Osteoblast (primary cell): ENCODE measurements around the gene ALG1. TPM values are rescaled to one million over a fixed set of nuclear protein-coding genes. Genes with fewer than 3 reads are reported as not detected.

Experiments used
- DNase-seq: peaks from one replicate; pipeline ENCODE4 v3.0.0; 2011; ENCODE audit warnings: low spot score, mixed read lengths; ENCODE audit not compliant: insufficient read length; ENCODE audit errors: missing footprints
- H2AFZ ChIP-seq: 2 replicates; pipeline ENCODE4 v1.6.0; 2011; ENCODE audit warnings: mild to moderate bottlenecking, low read length
- H3K27ac ChIP-seq: 2 replicates; pipeline ENCODE4 v1.5.1; 2011; ENCODE audit warnings: mild to moderate bottlenecking, low read depth, low read length, moderate library complexity
- H3K27me3 ChIP-seq: 2 replicates; pipeline ENCODE4 v1.6.0; 2012; ENCODE audit warnings: mild to moderate bottlenecking, control low read depth, inconsistent platforms, low read length, moderate library complexity; ENCODE audit not compliant: insufficient read depth
- H3K36me3 ChIP-seq: 2 replicates; pipeline ENCODE4 v1.5.1; 2011; ENCODE audit warnings: mild to moderate bottlenecking, low read length, control low read depth, moderate library complexity; ENCODE audit not compliant: insufficient read depth
- H3K4me1 ChIP-seq: 2 replicates; pipeline ENCODE4 v1.5.1; 2011; ENCODE audit warnings: mild to moderate bottlenecking, low read length, control low read depth, moderate library complexity; ENCODE audit not compliant: insufficient read depth
- H3K4me2 ChIP-seq: 2 replicates; pipeline ENCODE4 v1.6.0; 2011; ENCODE audit warnings: mild to moderate bottlenecking, low read length; ENCODE audit not compliant: insufficient read depth
- H3K4me3 ChIP-seq: fragments of 200-600 bp; sonication (generic); 3 replicates; pipeline ENCODE4 v1.5.1; 2012; ENCODE audit warnings: mild to moderate bottlenecking, low read length, inconsistent platforms; ENCODE audit not compliant: insufficient read depth
- H3K79me2 ChIP-seq: 2 replicates; pipeline ENCODE4 v1.6.0; 2012; ENCODE audit warnings: mild to moderate bottlenecking, low read length, control low read depth, inconsistent platforms; ENCODE audit not compliant: insufficient read depth
- H3K9me3 ChIP-seq: 2 replicates; pipeline ENCODE4 v1.5.1; 2011; ENCODE audit warnings: low read depth, low read length, control low read depth
- H4K20me1 ChIP-seq: 2 replicates; pipeline ENCODE4 v1.6.0; 2012; ENCODE audit warnings: mild to moderate bottlenecking, low read length, control low read depth; ENCODE audit not compliant: insufficient read depth
- total RNA-seq: library from RNA; depleted of rRNA; stranded (reverse); fragments of >200 nt; gene quantifications from 2 replicates; pipeline ENCODE4 v1.2.3, GENCODE V29; 2012
- TF ChIP-seq, protein P1 (sequence below): IDR thresholded peaks from 2 replicates; pipeline ENCODE4 v1.5.1; 2011; ENCODE audit warnings: mild to moderate bottlenecking, low read depth, low read length, moderate library complexity; ENCODE audit errors: extremely low read depth

ALG1 gene
- total RNA-seq, 1 donor: 43.4 TPM

DNA sequence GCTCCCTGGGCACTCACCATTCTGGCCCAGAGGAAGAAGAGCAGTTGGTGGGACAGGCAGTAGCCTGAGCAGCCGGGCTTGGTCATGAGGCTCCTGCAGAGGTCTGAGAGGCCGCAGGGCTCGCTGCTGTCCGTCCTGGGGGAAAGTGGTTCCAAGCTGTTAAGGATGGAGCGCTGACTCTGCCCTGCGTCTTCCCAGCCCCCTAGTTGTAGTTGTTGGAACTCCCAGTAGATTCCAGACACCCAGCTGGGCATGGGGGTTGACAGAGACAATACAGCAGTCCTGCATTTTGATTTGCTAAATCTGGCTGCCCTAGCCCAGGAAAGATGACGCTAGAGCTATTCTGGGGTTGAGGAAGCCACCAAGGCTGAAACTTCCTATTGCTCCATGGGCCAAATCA lies 13.2 kb upstream of the ALG1 start:
- H3K27ac ChIP-seq: no peak overlapping the region
- DNase-seq: no peak
- H3K9me3 ChIP-seq: no peaks in the 10 kb centered on the region
- no peaks in the 10 kb centered on the region for H4K20me1 ChIP-seq
- H3K4me1 ChIP-seq: no peaks in the 10 kb centered on the region
- H3K36me3 ChIP-seq: no peaks in the 10 kb centered on the region
- peaks cover 16% of the 10 kb centered on the region for H3K27me3 ChIP-seq
- TF ChIP-seq, protein P1, sequence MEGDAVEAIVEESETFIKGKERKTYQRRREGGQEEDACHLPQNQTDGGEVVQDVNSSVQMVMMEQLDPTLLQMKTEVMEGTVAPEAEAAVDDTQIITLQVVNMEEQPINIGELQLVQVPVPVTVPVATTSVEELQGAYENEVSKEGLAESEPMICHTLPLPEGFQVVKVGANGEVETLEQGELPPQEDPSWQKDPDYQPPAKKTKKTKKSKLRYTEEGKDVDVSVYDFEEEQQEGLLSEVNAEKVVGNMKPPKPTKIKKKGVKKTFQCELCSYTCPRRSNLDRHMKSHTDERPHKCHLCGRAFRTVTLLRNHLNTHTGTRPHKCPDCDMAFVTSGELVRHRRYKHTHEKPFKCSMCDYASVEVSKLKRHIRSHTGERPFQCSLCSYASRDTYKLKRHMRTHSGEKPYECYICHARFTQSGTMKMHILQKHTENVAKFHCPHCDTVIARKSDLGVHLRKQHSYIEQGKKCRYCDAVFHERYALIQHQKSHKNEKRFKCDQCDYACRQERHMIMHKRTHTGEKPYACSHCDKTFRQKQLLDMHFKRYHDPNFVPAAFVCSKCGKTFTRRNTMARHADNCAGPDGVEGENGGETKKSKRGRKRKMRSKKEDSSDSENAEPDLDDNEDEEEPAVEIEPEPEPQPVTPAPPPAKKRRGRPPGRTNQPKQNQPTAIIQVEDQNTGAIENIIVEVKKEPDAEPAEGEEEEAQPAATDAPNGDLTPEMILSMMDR: peak; percentile 14
- no peak overlapping the region for H3K4me2 ChIP-seq
- no peak overlapping the region for H2AFZ ChIP-seq
- H3K4me3 ChIP-seq: no peak overlapping the region
- no peaks in the 10 kb centered on the region for H3K79me2 ChIP-seq

DNA sequence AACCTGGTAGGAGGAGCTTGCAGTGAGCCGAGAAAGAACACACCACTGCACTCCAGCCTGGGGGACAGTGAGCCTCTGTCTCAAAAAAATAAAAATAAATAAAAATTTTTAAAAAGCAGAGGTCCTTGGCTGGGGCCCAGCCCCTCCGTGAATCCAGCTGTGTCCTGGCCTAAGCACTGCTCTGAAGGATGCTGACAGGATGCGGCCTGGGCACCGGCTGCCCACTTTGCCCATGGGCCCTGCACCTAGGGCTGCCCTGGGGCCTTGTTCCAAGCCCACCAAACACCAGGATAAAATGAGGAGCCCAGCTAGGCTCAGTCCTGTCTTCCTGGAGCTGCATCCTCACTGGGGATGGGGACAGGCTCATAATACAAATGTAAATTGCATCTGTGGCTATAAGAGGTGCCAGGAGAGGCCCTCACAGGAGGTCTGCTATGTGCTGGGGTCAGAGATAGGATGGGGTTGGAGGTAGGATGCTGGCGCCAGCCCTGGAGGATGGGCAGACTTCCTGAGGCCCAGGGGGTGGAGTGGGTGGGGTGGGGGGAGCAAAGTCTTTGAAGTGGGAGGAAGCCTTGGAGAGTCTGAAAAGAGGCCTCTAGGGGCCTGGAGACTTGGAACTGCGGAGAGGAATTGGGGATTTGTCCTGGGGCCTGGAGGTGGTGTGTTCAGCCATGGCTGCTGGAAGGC lies 12.1 kb upstream of the ALG1 start:
- H3K9me3 ChIP-seq: no peaks in the 10 kb centered on the region
- TF ChIP-seq, protein P1: no peak
- H3K4me2 ChIP-seq: no peak overlapping the region
- H3K27ac ChIP-seq: no peak overlapping the region
- H3K79me2 ChIP-seq: no peaks in the 10 kb centered on the region
- no peak overlapping the region for H2AFZ ChIP-seq
- no peak for DNase-seq
- H3K36me3 ChIP-seq: no peaks in the 10 kb centered on the region
- H4K20me1 ChIP-seq: no peaks in the 10 kb centered on the region
- H3K4me1 ChIP-seq: no peaks in the 10 kb centered on the region
- no peak overlapping the region for H3K4me3 ChIP-seq
- H3K27me3 ChIP-seq: peaks cover 20% of the 10 kb centered on the region

DNA sequence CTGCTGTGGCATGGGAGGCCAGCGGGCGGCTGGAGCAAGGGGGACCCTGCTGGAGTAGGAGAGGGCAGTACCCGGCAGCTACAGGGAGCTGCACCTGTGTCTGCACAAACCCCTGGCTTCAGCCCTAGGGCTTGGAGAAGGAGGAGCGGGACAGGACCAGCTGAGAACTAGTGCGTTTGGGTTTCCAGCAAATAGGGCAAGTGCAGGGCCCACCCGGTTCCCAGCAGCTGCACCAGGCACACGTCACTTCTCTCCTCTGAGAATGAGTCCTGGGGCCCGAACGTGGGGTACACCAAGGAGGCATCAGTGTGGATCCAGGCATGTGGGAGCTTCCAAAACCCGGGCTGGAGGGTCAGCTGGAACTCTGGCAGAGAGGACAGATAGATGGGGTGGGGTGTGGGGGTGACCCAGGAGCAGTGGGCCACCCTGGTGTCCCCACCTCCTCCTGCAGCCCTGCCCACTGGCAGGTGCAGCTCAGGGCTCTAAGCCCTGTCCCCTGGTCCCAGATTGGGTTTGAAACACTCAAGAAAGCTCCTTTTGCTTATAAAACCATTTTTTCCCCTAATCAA lies 11.5 kb upstream of the ALG1 start:
- TF ChIP-seq, protein P1: no peak
- Histone ChIP-seq H2AFZ (no peak overlapping the region), H3K9me3 (no peaks in the 10 kb centered on the region), H3K4me1 (no peaks in the 10 kb centered on the region), H3K27ac (no peak overlapping the region), H3K4me2 (no peak overlapping the region), H4K20me1 (no peaks in the 10 kb centered on the region), H3K4me3 (no peak overlapping the region), H3K36me3 (no peaks in the 10 kb centered on the region), H3K79me2 (no peaks in the 10 kb centered on the region), H3K27me3 (peaks cover 25% of the 10 kb centered on the region)
- DNase-seq: no peak

DNA sequence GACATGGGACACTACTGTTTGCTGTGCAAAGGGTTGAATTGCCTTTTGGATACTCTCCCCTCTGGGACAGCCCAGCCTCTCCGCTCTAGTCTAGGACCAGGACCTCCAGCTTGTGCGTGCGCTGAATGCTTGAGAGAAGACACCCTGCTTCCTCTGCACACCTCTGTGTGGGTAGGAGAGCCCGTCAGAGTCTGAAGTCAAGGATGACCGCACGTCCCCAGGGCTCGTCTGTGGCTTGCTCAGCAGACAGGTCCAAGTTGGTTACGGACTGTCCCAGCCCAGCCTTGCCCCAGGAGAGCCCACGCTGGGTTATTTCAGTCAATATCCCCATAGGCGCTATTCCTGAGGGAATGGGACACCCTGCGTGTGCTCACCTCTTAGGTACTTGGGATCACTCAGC lies 9.6 kb upstream of the ALG1 start:
- Histone ChIP-seq H4K20me1 (no peaks in the 10 kb centered on the region), H3K79me2 (no peaks in the 10 kb centered on the region), H3K4me1 (no peaks in the 10 kb centered on the region), H3K4me2 (no peak overlapping the region), H2AFZ (no peak overlapping the region), H3K36me3 (no peaks in the 10 kb centered on the region), H3K27me3 (peaks cover 32% of the 10 kb centered on the region), H3K27ac (no peak overlapping the region), H3K4me3 (no peak overlapping the region), H3K9me3 (no peaks in the 10 kb centered on the region)
- TF ChIP-seq, protein P1: no peak
- DNase-seq: no peak
